Measurements from ENCODE around the gene ZBTB2.
"Not testable (repeated sequence)": the region's sequence is repeated elsewhere in the genome, so short reads cannot be mapped to it uniquely, and the experiment has no call there.

Gene ZBTB2

DNA sequence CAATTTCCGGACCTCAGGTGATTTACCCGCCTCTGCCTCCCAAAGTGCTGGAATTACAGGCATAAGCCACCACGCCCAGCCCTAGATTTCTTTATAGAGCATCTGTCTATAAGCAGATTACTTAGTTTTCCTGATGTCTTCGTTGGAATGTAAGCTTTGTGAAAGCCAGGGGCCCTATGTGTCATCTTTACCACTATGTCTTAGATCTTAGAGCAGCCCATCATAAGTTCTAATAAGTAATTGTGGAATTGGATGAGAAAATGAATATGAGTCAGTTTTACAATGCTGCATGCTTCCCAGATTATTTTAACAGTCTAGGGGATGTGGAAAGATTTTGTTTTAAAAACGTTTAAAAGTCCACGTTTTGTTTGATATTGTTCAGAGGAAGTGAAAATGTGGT is 9.1 kb upstream of the ZBTB2 start:
- DNase-seq (ENCODE audit: low spot score): peak; percentile 38

DNA sequence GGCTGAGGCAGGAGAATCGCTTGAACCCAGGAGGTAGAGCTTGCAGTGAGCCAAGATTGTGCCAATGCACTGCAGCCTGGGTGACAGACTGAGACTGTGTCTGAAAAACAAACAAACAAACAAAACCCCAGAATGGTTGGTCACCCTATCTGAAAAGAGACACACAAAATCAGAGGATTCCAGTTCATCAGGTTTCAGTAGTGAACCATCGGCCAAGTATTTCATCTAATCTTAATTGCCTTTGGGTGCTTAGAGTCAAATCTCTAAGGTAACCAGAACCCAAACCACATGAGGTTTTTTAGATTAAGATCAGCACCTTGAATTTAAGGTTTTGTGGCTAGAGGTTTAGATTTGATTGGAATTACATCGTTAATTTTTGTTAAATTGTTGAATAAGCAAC is 8.3 kb upstream of the ZBTB2 start:
- DNase-seq (ENCODE audit: low spot score): no peak

DNA sequence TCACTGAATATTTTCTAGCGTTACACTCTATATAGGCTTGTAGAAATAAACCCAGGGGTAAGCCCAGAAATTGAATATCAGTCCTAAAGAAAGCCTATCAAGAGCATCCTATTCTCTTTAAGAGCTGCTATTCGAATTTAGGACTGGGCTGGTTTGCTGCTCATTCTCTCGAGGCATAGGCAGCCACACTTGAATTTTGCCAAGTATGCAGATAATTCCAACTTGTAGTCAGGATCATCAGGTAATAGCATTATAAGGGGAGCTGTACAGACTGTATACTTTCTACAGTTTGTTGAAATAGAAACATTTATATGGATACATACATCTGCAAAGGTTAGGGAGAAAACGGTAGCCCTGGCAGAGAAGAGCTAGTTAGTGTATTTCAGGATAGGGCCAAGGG is 2.1 kb upstream of the ZBTB2 start:
- DNase-seq (ENCODE audit: low spot score): no peak

DNA sequence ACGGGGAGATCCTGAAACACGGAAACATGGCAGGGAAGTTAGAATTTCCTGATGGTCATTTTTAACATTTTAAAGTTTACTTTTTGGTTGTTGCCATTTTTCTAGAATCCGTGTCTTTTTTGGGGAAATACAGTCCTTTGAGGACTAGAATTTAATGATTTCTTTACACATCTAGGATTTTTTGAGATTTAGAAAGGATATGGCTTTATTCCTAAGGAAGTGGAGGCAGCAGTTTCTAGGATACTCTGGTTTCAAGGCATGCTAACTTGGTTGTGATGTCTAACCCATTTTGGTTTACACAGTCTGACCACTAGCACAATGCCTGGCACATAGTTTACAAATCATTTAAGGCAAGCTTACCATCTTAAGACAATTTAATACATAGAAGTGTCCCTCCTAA is 1.1 kb upstream of the ZBTB2 start:
- no peak for DNase-seq (ENCODE audit: low spot score)

DNA sequence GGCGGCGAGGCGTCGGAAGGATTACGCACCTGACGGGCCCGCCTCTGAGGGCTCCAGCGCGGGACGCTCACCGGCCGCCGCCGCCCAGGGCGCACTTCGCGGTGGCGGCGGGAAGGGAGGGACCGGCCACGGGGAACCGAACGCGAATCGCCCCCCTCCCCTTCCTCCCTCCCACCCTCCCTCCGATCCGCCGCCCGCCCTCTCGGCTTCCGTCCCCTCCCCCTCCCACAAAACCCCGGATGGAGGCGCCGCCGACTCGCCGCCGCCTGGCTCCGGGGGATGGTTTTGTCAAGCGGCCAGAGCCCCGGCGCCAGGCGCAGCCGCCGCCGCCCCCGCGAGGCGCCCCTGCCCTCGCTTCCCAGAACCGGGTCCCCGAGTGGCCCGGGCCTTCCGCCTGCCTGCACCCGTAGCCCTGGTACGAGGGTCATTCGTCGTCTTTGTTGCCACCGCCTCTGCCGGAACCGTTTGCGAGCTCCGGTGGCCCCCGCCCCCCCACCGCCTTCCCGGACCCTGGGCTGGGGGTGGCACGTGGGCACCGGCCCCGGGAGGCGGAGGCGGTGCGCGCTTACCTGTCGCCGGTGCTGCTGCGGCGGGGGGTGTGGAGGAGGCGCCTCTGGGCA is 398 bp downstream of the ZBTB2 start:
- peak; percentile 80 for DNase-seq (ENCODE audit: low spot score)

DNA sequence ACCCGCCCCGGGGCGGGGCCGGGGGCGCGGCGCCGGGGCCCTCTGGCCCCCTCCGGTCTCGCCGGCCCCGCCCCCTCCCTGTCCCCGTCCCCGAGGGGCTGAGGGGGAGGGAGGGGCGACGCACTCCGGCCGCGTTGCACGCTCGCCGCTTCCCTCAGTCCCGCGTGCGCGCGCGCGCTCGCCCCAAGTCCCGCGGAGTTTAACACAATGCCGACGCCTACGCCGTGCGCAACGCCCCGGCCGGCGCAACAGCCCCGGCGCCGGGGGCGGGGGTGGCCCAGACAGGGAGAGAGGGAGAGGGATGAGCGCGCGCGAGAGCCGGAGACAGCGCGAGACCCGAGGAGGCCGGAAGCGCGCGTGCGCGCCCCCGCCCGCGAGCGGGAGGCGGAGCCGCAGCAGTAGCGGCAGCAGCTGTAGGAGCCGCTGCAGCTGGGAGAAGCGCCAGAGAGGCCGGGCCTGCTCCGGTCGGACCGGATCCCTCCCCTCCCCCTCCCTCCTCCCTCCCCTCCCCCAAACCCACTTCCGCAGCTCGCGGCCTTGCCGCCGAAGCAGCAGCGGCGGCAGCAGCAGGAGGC is 996 bp downstream of the ZBTB2 start:
- peak; percentile 98 for DNase-seq (ENCODE audit: low spot score)

DNA sequence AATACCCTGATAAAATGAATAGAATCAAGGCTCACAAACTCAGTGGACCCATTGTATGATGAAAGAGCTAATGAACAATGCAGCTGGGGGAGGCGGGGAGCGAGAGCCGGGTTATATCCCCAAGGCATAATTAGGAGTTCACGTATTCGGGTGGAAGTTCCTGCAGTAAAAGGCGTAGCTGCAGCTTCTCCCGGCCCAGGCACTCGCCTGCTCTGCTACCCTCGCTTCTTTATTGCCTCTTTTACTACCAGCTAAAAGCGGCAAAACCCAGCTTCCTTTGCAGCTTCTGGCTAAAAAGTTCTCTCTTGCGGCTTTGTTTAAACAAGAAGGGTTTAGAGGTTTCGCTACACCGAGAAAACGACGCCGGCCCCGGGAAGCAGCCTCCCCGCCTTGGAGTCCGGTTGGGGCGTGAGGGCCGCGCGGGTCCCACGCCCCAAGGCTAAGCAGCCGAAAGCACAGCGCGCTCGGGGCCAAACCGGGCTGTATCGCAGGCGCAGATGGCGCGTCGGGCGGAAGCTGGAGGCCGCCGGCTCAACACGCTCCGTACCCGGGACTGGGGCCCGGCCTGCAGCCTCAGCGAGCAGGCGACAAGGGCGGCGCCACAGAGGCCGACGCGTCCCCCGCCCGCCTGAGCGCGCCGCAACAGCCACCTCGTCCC is 1.6 kb downstream of the ZBTB2 start:
- peak; percentile 70 for DNase-seq (ENCODE audit: low spot score)

DNA sequence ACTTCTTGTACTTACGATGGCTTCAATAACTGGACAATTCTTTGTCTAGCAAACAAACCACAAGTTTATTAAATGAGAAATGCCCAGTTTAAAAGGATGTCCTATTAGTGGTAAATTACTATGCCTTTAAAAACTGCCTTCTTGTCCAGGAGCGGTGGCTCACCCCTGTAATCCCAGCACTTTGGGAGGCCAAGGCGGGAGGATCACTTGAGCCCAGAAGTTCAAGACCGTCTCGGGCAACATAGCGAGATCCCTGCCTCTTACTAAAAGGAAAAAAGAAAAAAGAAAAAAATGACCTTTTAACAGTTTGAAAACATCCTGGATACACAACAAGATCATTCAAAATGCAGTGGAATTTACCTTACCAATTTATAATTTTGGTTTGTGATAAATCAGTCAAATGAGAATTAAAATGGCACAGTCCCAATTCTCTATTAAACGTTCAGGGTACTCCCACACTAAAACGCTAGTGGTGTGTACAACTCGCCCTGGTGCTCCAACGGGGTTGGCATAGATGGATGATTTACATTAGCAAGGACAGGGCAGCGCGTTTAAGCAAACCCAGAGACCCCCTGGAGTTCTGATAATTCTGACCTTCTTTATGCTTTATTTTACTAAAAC is 2.3 kb downstream of the ZBTB2 start:
- no peak for DNase-seq (ENCODE audit: low spot score)

DNA sequence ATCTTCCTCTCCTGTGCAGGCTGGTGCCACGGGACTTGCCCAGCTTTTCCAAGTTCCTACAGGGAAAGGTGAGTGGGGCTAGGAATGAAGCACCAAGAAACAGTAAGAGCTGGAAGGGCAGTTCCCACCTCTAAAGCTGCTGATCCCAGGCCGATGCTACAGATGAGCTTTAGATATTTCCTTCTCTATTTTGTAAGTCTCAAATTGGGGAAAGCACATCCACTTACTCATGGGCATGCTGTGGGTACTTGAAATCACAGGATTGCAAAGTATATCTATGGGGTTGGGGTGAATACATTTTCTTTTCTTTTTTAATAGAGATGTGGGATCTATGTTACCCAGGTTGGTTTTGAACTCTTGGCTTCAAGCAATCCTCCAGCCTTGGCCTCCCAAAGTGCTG is 3.1 kb downstream of the ZBTB2 start:
- DNase-seq (ENCODE audit: low spot score): no peak

DNA sequence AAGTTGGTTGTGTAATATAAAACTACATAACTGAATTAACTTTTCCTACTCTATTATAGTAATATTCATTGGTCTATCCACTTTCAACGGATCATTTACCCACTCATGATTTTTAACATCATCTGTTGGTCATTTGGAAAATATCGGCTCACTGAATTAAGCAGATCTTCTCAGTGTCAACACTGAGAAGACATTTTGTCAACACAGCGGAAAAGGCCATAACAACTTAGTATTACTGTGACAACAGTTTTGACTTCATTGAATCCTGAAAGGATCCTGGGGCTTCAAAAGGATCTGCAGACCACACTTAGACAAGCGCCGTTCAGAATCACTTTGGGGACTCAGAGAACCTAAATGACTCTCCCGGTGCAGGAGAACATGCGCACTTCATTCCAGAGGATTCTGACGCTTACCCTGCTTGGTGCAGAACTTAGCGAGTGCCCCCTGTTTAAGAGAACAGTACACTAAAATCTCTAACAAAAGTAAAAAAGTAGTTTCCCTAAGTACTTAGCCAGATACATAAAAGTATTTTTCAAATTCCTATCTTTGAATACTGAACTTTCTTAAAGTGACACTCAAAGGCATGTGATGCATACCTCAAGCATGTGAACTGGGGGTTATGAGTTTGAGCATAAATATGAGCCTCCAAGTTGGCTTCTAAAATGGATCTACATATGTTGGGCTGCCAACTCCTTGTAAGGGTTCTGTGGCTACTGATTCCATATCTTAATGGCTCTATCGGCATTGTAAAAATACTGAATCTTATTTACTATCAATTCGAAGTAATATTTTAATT is 4.0 kb downstream of the ZBTB2 start:
- peak; percentile 23 for DNase-seq (ENCODE audit: low spot score)

DNA sequence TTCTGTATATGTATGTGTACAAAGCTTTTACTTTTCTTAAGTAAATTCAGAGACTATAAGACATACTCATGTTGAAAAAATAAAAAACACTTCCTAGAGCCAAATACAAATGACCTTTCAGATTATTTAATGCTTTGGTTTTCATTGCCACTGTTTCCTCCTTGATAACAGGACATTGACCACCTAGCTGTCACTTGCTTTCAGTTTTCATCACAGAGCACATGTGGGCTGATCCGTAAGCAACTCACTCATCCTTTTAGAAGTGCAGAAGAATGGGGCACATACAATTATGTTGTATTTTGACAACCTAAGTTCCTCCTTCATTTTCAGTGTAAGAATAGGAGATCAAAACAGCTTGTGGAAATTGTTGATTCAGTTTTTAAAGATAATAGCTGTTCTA is 6.2 kb downstream of the ZBTB2 start:
- no peak for DNase-seq (ENCODE audit: low spot score)

DNA sequence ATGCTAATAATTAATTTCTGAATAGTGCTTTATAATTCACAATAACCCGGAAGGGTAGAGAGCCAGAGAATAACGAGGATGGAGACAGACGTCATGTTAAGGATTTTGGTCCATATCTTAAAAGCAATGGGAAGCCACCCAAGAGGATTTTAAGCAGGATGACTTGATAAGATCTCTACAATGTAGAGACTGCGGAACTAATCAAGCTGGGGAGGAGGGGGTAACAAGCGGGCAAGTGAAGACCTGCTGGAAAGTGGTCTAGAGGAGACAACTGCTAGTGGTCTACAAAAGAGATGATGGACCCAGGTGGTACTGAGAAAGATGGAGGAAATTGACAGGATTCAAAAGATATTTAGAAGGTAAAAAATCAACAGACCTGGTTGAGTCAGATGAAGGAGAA is 7.2 kb downstream of the ZBTB2 start:
- DNase-seq (ENCODE audit: low spot score): no peak

DNA sequence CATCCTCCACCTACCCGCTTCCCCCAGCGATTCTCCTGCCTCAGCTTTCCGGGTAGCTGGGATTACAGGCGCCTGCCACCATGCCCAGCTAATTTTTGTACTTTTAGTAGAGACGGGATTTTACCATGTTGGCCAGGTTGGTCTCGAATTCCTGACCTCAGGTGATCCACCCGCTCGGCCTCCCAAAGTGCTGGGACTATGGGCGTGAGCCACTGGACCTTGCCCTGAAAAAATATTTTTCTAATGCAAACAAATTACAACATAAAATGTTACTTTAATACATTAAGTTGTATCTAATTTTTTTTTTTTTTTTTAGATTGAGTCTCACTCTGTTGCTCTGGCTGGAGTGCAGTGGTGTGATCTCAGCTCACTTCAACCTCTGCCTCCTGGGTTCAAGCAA is 8.7 kb downstream of the ZBTB2 start:
- not testable (repeated sequence) for DNase-seq (ENCODE audit: low spot score)

DNA sequence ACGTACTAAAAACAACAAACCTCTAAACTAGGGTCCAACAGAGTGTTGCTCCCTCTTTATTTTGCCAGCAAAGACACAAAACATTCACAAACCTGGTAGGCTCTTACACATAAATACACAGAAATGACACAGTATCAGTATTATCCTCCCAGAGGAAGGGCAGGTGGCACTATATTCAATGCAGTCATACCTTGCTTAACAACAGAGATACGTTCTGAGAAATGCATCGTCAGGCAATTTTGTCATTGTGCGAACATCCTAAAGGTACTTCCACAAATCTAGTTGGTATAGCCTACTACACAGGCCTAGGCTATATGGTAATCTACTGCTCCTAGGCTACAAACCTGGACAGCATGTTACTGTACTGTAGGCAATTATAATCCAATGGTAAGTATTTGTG is 9.6 kb downstream of the ZBTB2 start:
- DNase-seq (ENCODE audit: low spot score): no peak

DNA sequence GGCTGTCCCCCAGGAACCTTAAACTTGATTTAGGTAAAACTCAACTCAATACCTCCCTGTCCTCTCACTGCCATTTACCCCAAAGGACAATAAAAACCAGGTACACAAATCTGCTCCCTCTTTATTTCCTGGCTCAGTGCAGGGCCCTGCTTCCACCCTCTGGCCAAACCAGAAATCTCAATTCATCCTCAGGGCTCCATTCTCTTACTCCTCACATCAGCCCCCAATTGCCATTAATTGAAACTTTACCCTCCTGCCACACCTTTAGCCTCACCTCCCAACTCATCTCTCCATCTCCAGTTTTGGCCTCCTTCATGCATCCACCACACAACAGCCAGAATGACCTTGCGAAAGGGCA is 10.5 kb downstream of the ZBTB2 start:
- no peak for DNase-seq (ENCODE audit: low spot score)

DNA sequence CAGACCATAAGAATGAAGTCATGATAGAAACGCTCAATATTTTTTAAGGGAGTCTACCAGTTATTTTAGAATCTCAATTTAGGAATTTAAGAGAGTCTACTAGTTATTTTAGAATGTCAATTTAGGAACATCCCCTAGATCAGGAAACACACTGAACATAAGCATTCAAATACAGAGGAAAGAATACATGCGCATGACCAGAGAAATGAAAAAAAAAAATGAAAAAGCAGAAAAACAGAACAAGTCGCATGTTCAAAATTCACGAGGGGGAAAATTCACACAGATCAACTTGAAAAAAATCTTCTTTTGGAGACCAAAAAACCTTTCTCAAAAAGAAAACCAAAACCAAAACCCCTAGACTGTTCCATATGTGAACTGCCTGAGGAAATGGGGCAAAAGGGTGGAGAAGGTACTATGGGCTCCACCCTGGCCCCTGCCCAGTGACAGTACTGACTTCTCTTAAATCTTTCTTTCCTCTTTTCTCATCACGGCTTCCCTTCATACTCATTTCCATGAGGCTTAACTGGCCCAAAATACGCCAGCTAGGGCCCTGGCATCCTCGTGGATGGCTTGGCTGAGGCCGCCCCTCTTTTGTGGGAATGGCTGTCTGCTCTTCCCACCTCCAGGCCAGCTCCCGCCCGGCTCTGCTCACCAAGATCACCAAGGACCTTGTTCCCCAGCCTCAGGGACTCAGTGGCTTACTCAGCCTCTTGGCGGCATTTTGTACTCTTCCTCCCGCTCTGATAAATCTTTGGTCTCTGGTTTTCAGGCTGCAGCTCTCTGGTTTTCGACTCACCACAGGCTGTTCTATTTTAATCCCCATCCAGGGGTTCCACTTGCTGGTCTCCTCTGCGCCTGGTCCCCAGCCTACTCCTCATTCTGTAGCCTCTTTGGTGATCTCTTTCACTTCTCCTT is 11.2 kb downstream of the ZBTB2 start:
- DNase-seq (ENCODE audit: low spot score): no peak

DNA sequence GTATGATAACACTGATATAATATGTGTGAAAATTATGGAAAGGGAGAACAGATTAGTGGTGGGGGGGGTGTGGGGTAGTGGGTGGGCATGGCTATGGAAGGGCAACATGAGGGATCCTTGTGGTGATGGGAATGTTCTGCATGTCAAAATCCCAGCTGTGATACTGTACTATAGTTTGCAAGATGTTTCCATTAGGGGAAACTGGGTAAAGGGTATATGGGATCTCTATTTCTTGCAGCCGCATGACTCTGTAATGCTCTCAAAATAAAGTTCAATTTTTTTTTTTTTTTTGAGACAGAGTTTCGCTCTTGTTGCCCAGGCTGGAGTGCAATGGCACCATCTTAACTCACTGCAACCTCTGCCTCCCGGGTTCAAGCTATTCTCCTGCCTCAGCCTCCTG is 14.3 kb downstream of the ZBTB2 start:
- no peak for DNase-seq (ENCODE audit: low spot score)

DNA sequence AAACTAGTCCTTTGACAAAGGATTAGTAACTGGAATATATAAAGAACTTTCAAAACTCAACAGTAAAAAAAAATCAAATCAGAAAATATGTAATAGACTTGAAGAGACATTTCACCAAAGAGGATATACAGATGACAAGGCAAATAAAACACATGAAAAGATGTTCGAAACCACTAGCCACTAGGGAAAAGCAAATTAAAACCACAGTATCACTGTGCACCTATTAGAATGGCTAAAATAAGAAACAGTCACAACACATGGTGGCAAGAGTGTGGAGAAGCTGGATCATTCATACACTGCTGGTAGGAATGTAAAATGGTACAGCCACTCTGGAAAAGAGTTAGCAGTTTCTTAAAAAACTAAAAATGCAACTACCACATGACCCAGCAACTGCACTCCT is 14.9 kb downstream of the ZBTB2 start:
- no peak for DNase-seq (ENCODE audit: low spot score)

DNA sequence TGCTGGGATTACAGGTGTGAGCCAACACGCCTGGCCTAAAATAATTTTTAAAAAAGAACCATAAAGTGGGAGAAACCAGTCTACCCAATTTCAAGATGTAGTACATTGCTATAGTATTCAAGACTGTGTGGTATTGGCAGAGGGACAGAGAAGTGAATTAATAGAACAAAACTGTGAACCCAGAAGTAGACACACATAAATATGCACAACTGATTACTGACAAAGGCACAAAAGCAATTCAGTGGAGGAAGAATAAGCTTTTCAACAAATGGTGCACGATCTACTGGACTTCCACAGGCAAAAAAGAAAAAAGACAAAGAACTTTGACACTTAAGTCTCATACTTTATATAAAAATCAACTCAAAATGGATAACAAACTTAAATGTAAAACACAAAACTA is 15.5 kb downstream of the ZBTB2 start:
- DNase-seq (ENCODE audit: low spot score): no peak

DNA sequence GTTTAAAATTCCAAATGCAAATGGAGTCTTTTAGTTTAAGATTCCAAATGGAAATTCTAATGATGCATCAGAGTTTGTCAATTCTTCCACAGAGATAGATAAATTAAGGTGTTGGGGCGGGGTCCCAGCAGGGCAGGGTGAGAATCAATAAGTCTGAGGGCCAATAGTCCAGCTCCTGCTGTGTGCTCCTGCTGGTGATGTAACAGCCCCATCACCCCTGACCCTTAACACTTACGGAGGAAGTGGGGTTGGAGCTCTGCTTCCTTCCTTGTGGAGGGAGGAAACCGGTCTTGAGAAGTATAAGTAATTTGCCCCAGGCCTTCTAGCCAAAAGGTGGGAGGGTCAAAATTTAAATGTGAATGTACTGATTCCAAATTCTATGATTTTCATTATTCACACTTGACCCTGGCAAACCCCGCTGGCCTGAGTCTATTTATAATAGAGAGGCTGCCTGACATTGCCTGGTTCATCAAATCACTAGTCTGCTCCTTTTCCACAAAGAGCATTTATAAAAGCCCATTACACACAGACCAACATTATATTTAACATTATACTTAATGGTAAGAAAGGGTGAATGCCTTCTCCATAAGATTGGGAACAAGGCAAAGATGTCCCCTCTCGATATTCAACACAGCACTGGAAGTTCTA is 17.2 kb downstream of the ZBTB2 start:
- no peak for DNase-seq (ENCODE audit: low spot score)

DNA sequence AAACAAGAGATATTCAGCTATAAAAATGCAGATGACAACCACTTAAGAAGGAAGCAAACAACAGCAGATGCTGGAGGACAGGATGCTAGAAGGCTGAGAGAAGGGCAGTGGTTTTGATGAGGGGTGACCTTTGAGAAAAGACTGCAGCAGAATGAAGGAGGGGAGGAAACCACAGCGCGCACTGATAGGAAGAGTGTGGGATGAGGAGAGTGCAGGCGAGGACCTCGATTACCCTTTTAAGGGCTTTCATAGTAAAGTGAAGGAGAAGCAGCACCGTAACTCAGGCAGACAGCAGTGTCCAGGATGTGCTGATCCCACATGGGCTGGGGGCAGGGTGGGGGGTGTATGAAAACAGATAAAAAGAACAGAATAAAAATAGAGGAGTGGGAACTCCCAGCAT is 19.2 kb downstream of the ZBTB2 start:
- no peak for DNase-seq (ENCODE audit: low spot score)

Measured in AG20443 (cell line).